GM23248 (cell line): Measurements from ENCODE around the gene ZNF710. TPM values are rescaled to one million over a fixed set of nuclear protein-coding genes. Genes with fewer than 3 reads are reported as not detected.

Experiments used
- DNase-seq: peaks from one replicate; pipeline ENCODE4 v3.0.0-alpha.2; 2015
- H2AFZ ChIP-seq: fragments of 200-600 bp; sonication (generic); 2 replicates; pipeline ENCODE4 v1.6.1; 2016; ENCODE audit warnings: antibody characterized with exemption
- H3F3A ChIP-seq: fragments of 200-600 bp; sonication (generic); 2 replicates; pipeline ENCODE4 v1.6.1; 2016; ENCODE audit warnings: mild to moderate bottlenecking, antibody characterized with exemption, mixed run types; ENCODE audit not compliant: insufficient read depth
- H3K27ac ChIP-seq: fragments of 200-600 bp; sonication (generic); 2 replicates; pipeline ENCODE4 v1.5.1; 2016; ENCODE audit warnings: mild to moderate bottlenecking
- H3K27me3 ChIP-seq: fragments of 200-600 bp; sonication (generic); replicated peaks from 2 replicates; pipeline ENCODE4 v1.6.1; 2016; ENCODE audit warnings: mild to moderate bottlenecking; ENCODE audit not compliant: insufficient read depth
- H3K36me3 ChIP-seq: fragments of 200-600 bp; sonication (generic); 2 replicates; pipeline ENCODE4 v1.6.1; 2016; ENCODE audit warnings: low read depth, mild to moderate bottlenecking
- H3K4me1 ChIP-seq: fragments of 200-600 bp; sonication (generic); 2 replicates; pipeline ENCODE4 v1.6.1; 2016; ENCODE audit warnings: mild to moderate bottlenecking; ENCODE audit not compliant: insufficient read depth
- H3K4me2 ChIP-seq: fragments of 200-600 bp; sonication (generic); one replicate; pipeline ENCODE4 v1.6.1; 2016; ENCODE audit warnings: mild to moderate bottlenecking; ENCODE audit not compliant: unreplicated experiment
- H3K4me3 ChIP-seq: fragments of 200-600 bp; sonication (generic); 2 replicates; pipeline ENCODE4 v1.5.1; 2016; ENCODE audit warnings: mild to moderate bottlenecking
- H3K79me2 ChIP-seq: fragments of 200-600 bp; sonication (generic); 2 replicates; pipeline ENCODE4 v1.6.1; 2016; ENCODE audit warnings: mild to moderate bottlenecking; ENCODE audit not compliant: insufficient read depth
- H3K9ac ChIP-seq: fragments of 200-600 bp; sonication (generic); 2 replicates; pipeline ENCODE4 v1.6.1; 2016; ENCODE audit warnings: mild to moderate bottlenecking
- H3K9me2 ChIP-seq: fragments of 200-600 bp; sonication (generic); 2 replicates; pipeline ENCODE4 v1.6.1; 2016; ENCODE audit warnings: mixed run types, mild to moderate bottlenecking, moderate library complexity; ENCODE audit not compliant: insufficient read depth
- H3K9me3 ChIP-seq: fragments of 200-600 bp; sonication (generic); one replicate; pipeline ENCODE4 v1.6.1; 2017; ENCODE audit warnings: low read depth
- H4K20me1 ChIP-seq: fragments of 200-600 bp; sonication (generic); 2 replicates; pipeline ENCODE4 v1.6.0; 2016; ENCODE audit not compliant: insufficient read depth
- EZH2 ChIP-seq: fragments of 200-600 bp; sonication (generic); IDR thresholded peaks from 2 replicates; pipeline ENCODE4 v1.6.1; 2018; ENCODE audit warnings: antibody characterized with exemption, mild to moderate bottlenecking; ENCODE audit not compliant: insufficient read depth, poor library complexity, severe bottlenecking
- EZH2phosphoT487 ChIP-seq: fragments of 200-600 bp; sonication (generic); IDR thresholded peaks from 2 replicates; pipeline ENCODE4 v1.6.1; 2018; ENCODE audit warnings: antibody characterized with exemption, moderate library complexity, mild to moderate bottlenecking, low read depth; ENCODE audit not compliant: insufficient read depth
- WGBS, 2 experiments: methylation state at CpG; one replicate each; pipeline ENCODE4 v1.1.6; 2015 to 2017; ENCODE audit warnings: low lambda C conversion rate in 2 of 2, low coverage in 1 of 2; ENCODE audit errors: missing lambda C conversion rate in 2 of 2; 5-methylcytosine and 5-hydroxymethylcytosine counted together
- in situ Hi-C: fragments of 300-500 bp; cut with MboI; formaldehyde crosslinking; loops from 2 replicates; pipeline ENCODE4 v1.15.0; 2020
- polyA plus RNA-seq: library from polyadenylated mRNA; unstranded; fragments of >200 nt; fragmentation: Nextera tagmentation; extraction: Ambion mirVana; gene quantifications from 2 replicates; pipeline ENCODE4 v1.2.1, GENCODE V29; 2016
- total RNA-seq: library from RNA; depleted of rRNA; stranded (reverse); fragments of >200 nt; shearing (Covaris generic); gene quantifications from 2 replicates; pipeline ENCODE4 v1.2.3, GENCODE V29; 2014

ZNF710 gene
- total and polyA plus RNA-seq, 2 experiments from 2014 or later = 2.9 to 12.0 TPM

DNA sequence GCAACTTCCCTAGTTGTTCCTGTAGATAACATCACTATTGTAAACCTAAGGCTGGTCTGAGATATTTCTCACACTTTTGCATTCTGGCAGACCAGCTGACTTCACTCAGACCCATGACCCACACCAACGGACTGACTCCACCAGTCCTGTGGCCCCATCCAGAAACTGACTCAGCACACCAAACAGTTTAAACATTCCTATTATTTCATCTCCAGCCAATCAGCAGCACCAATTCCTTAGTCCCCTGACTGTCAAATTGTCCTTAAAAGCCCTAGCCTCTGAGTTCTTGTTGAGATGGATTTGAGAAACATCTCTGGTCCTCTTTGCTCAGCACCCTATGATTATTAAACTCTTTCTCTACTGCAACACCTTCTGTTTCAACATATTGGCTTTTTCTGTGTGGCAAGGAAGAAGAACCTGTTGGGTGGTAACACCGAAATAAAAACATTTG is 113.4 kb downstream of the ZNF710 start:
- WGBS, 2 experiments = 20 to 21% methylated on average over 2 of the region's 2 CpGs
- H3K4me1 ChIP-seq = no peaks in the 10 kb centered on the region
- H3K4me2 ChIP-seq = no peak overlapping the region
- no peaks in the 10 kb centered on the region for H3K9me2 ChIP-seq
- no peak overlapping the region for H2AFZ ChIP-seq
- TF ChIP-seq EZH2 (no peak), EZH2phosphoT487 (no peak)
- H3K27ac ChIP-seq = no peak overlapping the region
- H3K9me3 ChIP-seq = no peaks in the 10 kb centered on the region
- in situ Hi-C loops = no loop called here
- H3K79me2 ChIP-seq = no peaks in the 10 kb centered on the region
- peak; percentile 18 for DNase-seq
- no peak overlapping the region for H3K9ac ChIP-seq
- no peaks in the 10 kb centered on the region for H3F3A ChIP-seq
- no peaks in the 10 kb centered on the region for H3K36me3 ChIP-seq
- no peaks in the 10 kb centered on the region for H4K20me1 ChIP-seq
- no peaks in the 10 kb centered on the region; the same call in 1 of the 2 replicates for H3K27me3 ChIP-seq
- no peak overlapping the region for H3K4me3 ChIP-seq

DNA sequence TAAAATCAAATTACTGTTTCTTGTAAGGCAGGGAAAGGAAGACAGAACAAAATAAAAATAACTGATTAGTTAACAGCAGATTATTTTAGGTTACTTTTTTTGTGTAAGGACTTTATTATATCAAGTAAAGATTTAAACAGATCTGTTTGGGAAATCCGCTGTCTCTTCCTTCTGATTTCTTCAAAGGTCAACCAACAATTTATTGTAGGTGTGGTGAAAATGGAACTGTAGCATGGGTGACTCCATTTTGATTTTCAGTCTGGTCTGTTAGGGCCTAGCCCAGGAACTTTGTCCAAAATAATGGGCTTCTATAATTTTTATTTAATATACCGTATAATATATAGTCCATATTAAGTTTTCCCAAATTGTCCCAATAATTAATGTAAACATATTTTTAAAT is 114.7 kb downstream of the ZNF710 start:
- H3K27ac ChIP-seq = no peak overlapping the region
- no peak overlapping the region for H3K4me3 ChIP-seq
- H3K9me3 ChIP-seq = no peaks in the 10 kb centered on the region
- H3F3A ChIP-seq = no peaks in the 10 kb centered on the region
- H3K4me1 ChIP-seq = no peaks in the 10 kb centered on the region
- TF ChIP-seq EZH2phosphoT487 = no peak
- TF ChIP-seq EZH2 = no peak
- no peaks in the 10 kb centered on the region for H3K9me2 ChIP-seq
- 64 to 67% methylated on average over 2 of the region's 2 CpGs for WGBS, 2 experiments
- no peaks in the 10 kb centered on the region for H3K79me2 ChIP-seq
- no peaks in the 10 kb centered on the region; the same call in 1 of the 2 replicates for H3K27me3 ChIP-seq
- no peak overlapping the region for H3K9ac ChIP-seq
- no peak overlapping the region for H3K4me2 ChIP-seq
- H3K36me3 ChIP-seq = no peaks in the 10 kb centered on the region
- in situ Hi-C loops = no loop called here
- H4K20me1 ChIP-seq = no peaks in the 10 kb centered on the region
- H2AFZ ChIP-seq = no peak overlapping the region
- no peak for DNase-seq

GRCh38 chr15:90119367-90119766 is 118.2 kb downstream of the ZNF710 start:
- in situ Hi-C loops = no loop called here
- no peaks in the 10 kb centered on the region for H3K4me1 ChIP-seq
- no peaks in the 10 kb centered on the region for H3F3A ChIP-seq
- H3K4me2 ChIP-seq = no peak overlapping the region
- no peak overlapping the region for H3K4me3 ChIP-seq
- no peak overlapping the region for H2AFZ ChIP-seq
- H3K36me3 ChIP-seq = no peaks in the 10 kb centered on the region
- no peak for DNase-seq
- H3K9ac ChIP-seq = no peak overlapping the region
- H3K27me3 ChIP-seq = no peaks in the 10 kb centered on the region; the same call in 1 of the 2 replicates
- TF ChIP-seq EZH2phosphoT487 = no peak
- TF ChIP-seq EZH2 = no peak
- no peaks in the 10 kb centered on the region for H3K79me2 ChIP-seq
- no peaks in the 10 kb centered on the region for H3K9me3 ChIP-seq
- no peaks in the 10 kb centered on the region for H4K20me1 ChIP-seq
- H3K27ac ChIP-seq = no peak overlapping the region
- no peaks in the 10 kb centered on the region for H3K9me2 ChIP-seq

- H3K9ac ChIP-seq = no peak overlapping the region
- H4K20me1 ChIP-seq = no peaks in the 10 kb centered on the region
- H3K4me1 ChIP-seq = no peaks in the 10 kb centered on the region
- H3K79me2 ChIP-seq = no peaks in the 10 kb centered on the region
- no peaks in the 10 kb centered on the region; the same call in 1 of the 2 replicates for H3K27me3 ChIP-seq
- no peaks in the 10 kb centered on the region for H3K9me3 ChIP-seq
- H3K27ac ChIP-seq = no peak overlapping the region
- H3K36me3 ChIP-seq = no peaks in the 10 kb centered on the region
- no peak overlapping the region for H2AFZ ChIP-seq
- no peak for DNase-seq
- H3F3A ChIP-seq = no peaks in the 10 kb centered on the region
- H3K4me3 ChIP-seq = no peak overlapping the region
- in situ Hi-C loops = no loop called here
- H3K9me2 ChIP-seq = no peaks in the 10 kb centered on the region
- 66 to 73% methylated on average over 4 to 6 of the region's 6 CpGs for WGBS, 2 experiments
- TF ChIP-seq EZH2phosphoT487 = no peak
- no peak for TF ChIP-seq EZH2
- no peak overlapping the region for H3K4me2 ChIP-seq
Measured at GRCh38 chr15:90121086-90121485, 120.0 kb downstream of the ZNF710 start.

DNA sequence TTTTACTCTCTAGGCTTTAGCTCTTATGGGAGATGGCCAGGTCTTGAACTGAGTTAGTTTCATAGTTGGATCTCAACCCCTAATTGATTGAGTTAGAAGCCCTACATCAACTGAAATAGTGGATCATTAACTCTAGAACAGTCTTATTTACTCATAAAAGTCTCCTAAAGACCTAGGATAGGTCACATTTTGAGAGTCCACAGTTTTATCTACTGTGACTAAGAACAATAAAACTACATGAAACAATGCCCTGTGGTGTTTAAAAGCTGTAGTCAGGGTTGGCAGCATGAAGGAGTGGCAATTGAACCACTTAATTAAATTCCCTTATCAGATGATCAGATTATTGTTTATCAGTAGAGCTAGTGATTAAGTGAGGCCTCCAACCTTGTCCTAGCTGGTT is 123.4 kb downstream of the ZNF710 start:
- Histone ChIP-seq H4K20me1 (no peaks in the 10 kb centered on the region), H3K9me3 (no peaks in the 10 kb centered on the region), H3K4me2 (no peak overlapping the region), H3K4me3 (no peak overlapping the region), H2AFZ (no peak overlapping the region), H3K79me2 (no peaks in the 10 kb centered on the region), H3K27me3 (0 out of 2 replicates have a peak, but pooled peaks cover 5% of the 10 kb centered on the region), H3K9me2 (no peaks in the 10 kb centered on the region), H3K4me1 (no peaks in the 10 kb centered on the region), H3K36me3 (no peaks in the 10 kb centered on the region), H3K27ac (no peak overlapping the region), H3F3A (no peaks in the 10 kb centered on the region), H3K9ac (no peak overlapping the region)
- TF ChIP-seq EZH2 = no peak
- no peak for TF ChIP-seq EZH2phosphoT487
- in situ Hi-C loops = no loop called here
- DNase-seq = no peak
